ENCODE results near the gene CLIP4. TPM values are rescaled to one million over a fixed set of nuclear protein-coding genes. Genes with fewer than 3 reads are reported as not detected.

CLIP4 gene
- total and polyA plus RNA-seq, 9 donors, result 20.7 to 64.7 (median 46.6) TPM

GRCh38 chr2:29120846-29121245 lies 5.6 kb downstream of the CLIP4 start:
- no peak for DNase-seq
- peaks cover 2% of the 10 kb centered on the region for H3K4me1 ChIP-seq (ENCODE audit: insufficient read depth)
- TF ChIP-seq CTCF (IDR thresholded peaks at IDR 0.05) (no peak), EP300 (IDR thresholded peaks at IDR 0.05) (no peak), POLR2A (IDR thresholded peaks at IDR 0.05) (no peak)
- H3K9me3 ChIP-seq, result no peaks in the 10 kb centered on the region
- H3K27me3 ChIP-seq, result no peaks in the 10 kb centered on the region
- intact Hi-C loops (cut with DNase I), result no loop called here
- no peak overlapping the region for H3K27ac ChIP-seq
- H3K4me3 ChIP-seq, result no peak overlapping the region
- H3K36me3 ChIP-seq, result no peaks in the 10 kb centered on the region
- WGBS, 3 donors, result 82 to 87% (median 86%) methylated on average over 2 of the region's 2 CpGs

- DNase-seq, result no peak
- intact Hi-C loops (cut with DNase I), result no loop called here
- TF ChIP-seq EP300 (IDR thresholded peaks at IDR 0.05), result no peak
- TF ChIP-seq POLR2A (IDR thresholded peaks at IDR 0.05), result no peak
- no peak for TF ChIP-seq CTCF (IDR thresholded peaks at IDR 0.05)
- H3K4me1 ChIP-seq (ENCODE audit: insufficient read depth), result no peaks in the 10 kb centered on the region
- no peaks in the 10 kb centered on the region for H3K27me3 ChIP-seq
- no peak overlapping the region for H3K27ac ChIP-seq
- no peak overlapping the region for H3K4me3 ChIP-seq
- H3K9me3 ChIP-seq, result no peaks in the 10 kb centered on the region
- WGBS, 3 donors, result 74 to 85% (median 81%) methylated on average over 3 of the region's 3 CpGs
- no peaks in the 10 kb centered on the region for H3K36me3 ChIP-seq
Observed at GRCh38 chr2:29123617-29124349, 8.6 kb downstream of the CLIP4 start.

GRCh38 chr2:29124504-29124903 lies 9.3 kb downstream of the CLIP4 start:
- DNase-seq, result no peak
- H3K4me1 ChIP-seq (ENCODE audit: insufficient read depth), result no peaks in the 10 kb centered on the region
- H3K27me3 ChIP-seq, result no peaks in the 10 kb centered on the region
- no peak overlapping the region for H3K27ac ChIP-seq
- intact Hi-C loops (cut with DNase I), result no loop called here
- WGBS, 3 donors, result 91 to 94% (median 94%) methylated on average over 1 of the region's 1 CpG
- TF ChIP-seq EP300 (IDR thresholded peaks at IDR 0.05) (no peak), POLR2A (IDR thresholded peaks at IDR 0.05) (no peak), CTCF (IDR thresholded peaks at IDR 0.05) (no peak)
- H3K36me3 ChIP-seq, result no peaks in the 10 kb centered on the region
- no peak overlapping the region for H3K4me3 ChIP-seq
- no peaks in the 10 kb centered on the region for H3K9me3 ChIP-seq

- TF ChIP-seq EP300 (IDR thresholded peaks at IDR 0.05) (no peak), POLR2A (IDR thresholded peaks at IDR 0.05) (no peak), CTCF (IDR thresholded peaks at IDR 0.05) (no peak)
- Histone ChIP-seq H3K36me3 (no peaks in the 10 kb centered on the region), H3K27me3 (no peaks in the 10 kb centered on the region), H3K27ac (peak overlapping the region in 1 of 2 donors; percentile 65), H3K4me1 (ENCODE audit: insufficient read depth) (peaks cover 2% of the 10 kb centered on the region), H3K4me3 (no peak overlapping the region), H3K9me3 (no peaks in the 10 kb centered on the region)
- DNase-seq, result no peak
- intact Hi-C loops (cut with DNase I), result no loop called here
- 33 to 46% (median 34%) methylated on average over 2 of the region's 2 CpGs for WGBS, 3 donors
Observed at GRCh38 chr2:29129586-29130281, 14.5 kb downstream of the CLIP4 start.

Data from ovary (tissue), 9 donors.